HUES64 (cell line): ENCODE results near the gene NGFR. TPM values are rescaled to one million over a fixed set of nuclear protein-coding genes. Genes with fewer than 3 reads are reported as not detected.

ENCODE experiments used
- H3K27ac ChIP-seq: 2 replicates; pipeline ENCODE4 v1.7.0; 2013; ENCODE audit warnings: low read depth, low read length, inconsistent platforms
- H3K27me3 ChIP-seq: 2 replicates; pipeline ENCODE4 v1.6.1; 2013; ENCODE audit warnings: mild to moderate bottlenecking, low read length; ENCODE audit not compliant: insufficient read depth
- H3K36me3 ChIP-seq: 2 replicates; pipeline ENCODE4 v1.6.1; 2013; ENCODE audit warnings: mild to moderate bottlenecking, low read length; ENCODE audit not compliant: insufficient read depth
- H3K4me1 ChIP-seq: 2 replicates; pipeline ENCODE4 v1.6.1; 2013; ENCODE audit warnings: mild to moderate bottlenecking, low read length, moderate library complexity; ENCODE audit not compliant: insufficient read depth
- H3K4me3 ChIP-seq: 2 replicates; pipeline ENCODE4 v1.5.1; 2013; ENCODE audit warnings: mild to moderate bottlenecking, low read length, moderate library complexity
- H3K9ac ChIP-seq: 2 replicates; pipeline ENCODE4 v1.6.1; 2013; ENCODE audit warnings: mild to moderate bottlenecking, low read depth, low read length
- H3K9me3 ChIP-seq: 2 replicates; pipeline ENCODE4 v1.6.1; 2013; ENCODE audit warnings: low read depth, low read length; ENCODE audit not compliant: insufficient read depth
- WGBS: fragments of 150-250, 120-280 bp; methylation state at CpG from one replicate; pipeline ENCODE4 v1.1.7; 2013; ENCODE audit warnings: missing lambda C conversion rate; 5-methylcytosine and 5-hydroxymethylcytosine counted together
- polyA plus RNA-seq, 2 experiments: library from polyadenylated mRNA; stranded (reverse); fragments of 50-300 nt; gene quantifications; one replicate each; pipeline ENCODE4 v1.2.3, GENCODE V29; 2013

The NGFR gene, protein sequence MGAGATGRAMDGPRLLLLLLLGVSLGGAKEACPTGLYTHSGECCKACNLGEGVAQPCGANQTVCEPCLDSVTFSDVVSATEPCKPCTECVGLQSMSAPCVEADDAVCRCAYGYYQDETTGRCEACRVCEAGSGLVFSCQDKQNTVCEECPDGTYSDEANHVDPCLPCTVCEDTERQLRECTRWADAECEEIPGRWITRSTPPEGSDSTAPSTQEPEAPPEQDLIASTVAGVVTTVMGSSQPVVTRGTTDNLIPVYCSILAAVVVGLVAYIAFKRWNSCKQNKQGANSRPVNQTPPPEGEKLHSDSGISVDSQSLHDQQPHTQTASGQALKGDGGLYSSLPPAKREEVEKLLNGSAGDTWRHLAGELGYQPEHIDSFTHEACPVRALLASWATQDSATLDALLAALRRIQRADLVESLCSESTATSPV
- 9.9 TPM for polyA plus RNA-seq (2013, experiment 1 of 2)
- 16.5 TPM for polyA plus RNA-seq (2013, experiment 2 of 2)

DNA sequence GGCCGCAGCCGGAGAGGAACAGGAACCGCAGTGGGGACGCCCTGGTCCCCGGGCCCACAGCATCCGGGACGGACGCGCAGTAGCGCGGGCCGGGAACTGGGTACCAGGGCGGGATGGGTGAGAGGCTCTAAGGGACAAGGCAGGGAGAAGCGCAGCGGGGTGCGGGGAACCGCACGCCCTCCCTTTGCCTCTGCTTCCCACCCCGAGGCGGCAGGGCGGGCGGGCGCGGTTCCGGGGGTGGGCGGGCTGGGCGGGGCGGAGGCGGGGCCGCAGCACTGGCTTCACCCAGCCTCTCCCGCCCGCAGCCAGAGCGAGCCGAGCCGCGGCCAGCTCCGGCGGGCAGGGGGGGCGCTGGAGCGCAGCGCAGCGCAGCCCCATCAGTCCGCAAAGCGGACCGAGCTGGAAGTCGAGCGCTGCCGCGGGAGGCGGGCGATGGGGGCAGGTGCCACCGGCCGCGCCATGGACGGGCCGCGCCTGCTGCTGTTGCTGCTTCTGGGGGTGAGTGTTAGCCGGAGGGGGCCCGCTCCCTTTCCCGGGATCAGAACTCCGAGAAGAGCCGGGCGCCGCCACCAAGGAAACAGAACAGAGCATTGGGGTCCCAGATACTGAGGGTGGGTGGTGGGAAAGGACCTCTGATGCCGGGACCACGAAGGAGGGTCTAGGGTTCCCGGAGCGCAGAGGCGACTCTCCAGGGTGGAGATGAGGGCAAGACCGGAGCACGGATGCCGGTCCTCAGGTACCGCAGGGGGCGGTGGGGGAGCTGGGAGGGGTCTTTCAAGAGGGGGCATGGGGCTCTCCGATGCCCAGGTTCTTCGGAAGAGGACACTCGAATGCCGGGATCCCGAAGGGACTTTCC is at the start of gene NGFR:
Gene NGFR (plus strand): TSS at position 308 of the 856 bp plus-strand sequence. CDS start 125 bp downstream, at position 433.
- Histone ChIP-seq H3K9me3 (no peaks in the 10 kb centered on the region), H3K9ac (no peak within 1 kb of the TSS), H3K36me3 (no peaks in the 10 kb centered on the region), H3K27me3 (peaks cover 64% of the 10 kb centered on the region), H3K27ac (no peak within 1 kb of the TSS), H3K4me1 (peaks cover 17% of the 10 kb centered on the region), H3K4me3 (peak within 1 kb of the TSS; percentile 68)
- WGBS = under 1% methylated on average over 79 of the region's 79 CpGs

DNA sequence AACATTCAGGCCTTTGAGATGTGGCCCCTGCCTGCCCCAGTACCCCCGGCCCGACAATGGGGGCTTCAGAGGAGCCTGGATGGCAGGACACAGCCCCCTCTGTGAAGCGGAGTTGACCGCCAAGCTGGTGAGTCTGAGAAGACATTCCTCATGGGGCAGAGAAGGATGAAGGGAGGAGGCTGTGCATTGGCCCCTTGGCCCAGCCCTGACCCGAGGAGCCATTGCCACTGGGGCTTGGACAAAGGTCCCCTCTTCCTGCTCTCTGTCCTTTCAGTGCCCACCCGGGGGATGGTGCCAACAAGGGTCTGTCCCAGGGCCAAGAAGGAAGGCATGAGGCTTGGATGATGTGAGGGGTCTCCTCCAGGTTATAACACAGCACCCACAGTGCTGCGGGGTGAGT is 49.5 kb upstream of the NGFR start:
- no peaks in the 10 kb centered on the region; the same call in 1 of the 2 replicates for H3K27me3 ChIP-seq
- no peak overlapping the region for H3K9ac ChIP-seq
- H3K4me3 ChIP-seq = no peak overlapping the region
- H3K9me3 ChIP-seq = no peaks in the 10 kb centered on the region
- WGBS = 91% methylated on average over 7 of the region's 7 CpGs
- no peak overlapping the region for H3K27ac ChIP-seq
- H3K36me3 ChIP-seq = no peaks in the 10 kb centered on the region
- peaks cover 3% of the 10 kb centered on the region for H3K4me1 ChIP-seq

DNA sequence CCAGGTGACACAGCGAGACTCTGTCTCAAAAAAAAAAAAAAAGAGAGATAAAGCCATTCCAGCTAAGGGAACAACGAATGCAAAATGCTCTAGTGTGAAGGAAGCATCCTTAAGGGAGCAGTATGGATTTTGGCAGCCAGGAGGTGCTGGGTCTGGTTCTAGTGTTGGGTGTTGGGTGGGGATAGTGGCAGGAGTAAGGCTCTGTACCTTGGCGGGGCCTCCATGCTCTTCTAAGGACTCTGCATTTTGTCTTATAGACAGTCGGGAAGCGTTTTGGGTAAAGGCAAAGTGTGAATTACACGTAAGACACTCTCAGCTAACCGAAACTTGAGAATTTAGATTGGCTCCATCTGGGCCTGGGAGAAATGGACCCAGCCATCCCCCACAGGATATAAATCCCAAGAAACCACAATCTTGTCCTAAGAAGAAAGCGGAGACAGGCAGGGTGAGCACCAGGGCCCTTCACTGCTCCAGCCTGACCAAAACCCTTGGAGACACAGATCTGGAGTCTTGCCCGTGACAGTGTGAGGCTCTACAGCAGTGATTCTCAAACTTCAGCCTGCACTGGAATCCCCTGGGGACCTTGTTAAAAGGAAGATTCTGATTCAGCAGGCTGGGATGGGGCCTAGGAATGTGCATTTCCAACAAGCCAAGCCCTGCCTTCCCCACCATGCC is 47.3 kb upstream of the NGFR start:
- Histone ChIP-seq H3K27ac (no peak overlapping the region), H3K9me3 (no peaks in the 10 kb centered on the region), H3K36me3 (no peaks in the 10 kb centered on the region), H3K4me3 (no peak overlapping the region), H3K4me1 (no peaks in the 10 kb centered on the region; the same call in 1 of the 2 replicates), H3K27me3 (no peaks in the 10 kb centered on the region), H3K9ac (no peak overlapping the region)
- WGBS = 91% methylated on average over 9 of the region's 9 CpGs

DNA sequence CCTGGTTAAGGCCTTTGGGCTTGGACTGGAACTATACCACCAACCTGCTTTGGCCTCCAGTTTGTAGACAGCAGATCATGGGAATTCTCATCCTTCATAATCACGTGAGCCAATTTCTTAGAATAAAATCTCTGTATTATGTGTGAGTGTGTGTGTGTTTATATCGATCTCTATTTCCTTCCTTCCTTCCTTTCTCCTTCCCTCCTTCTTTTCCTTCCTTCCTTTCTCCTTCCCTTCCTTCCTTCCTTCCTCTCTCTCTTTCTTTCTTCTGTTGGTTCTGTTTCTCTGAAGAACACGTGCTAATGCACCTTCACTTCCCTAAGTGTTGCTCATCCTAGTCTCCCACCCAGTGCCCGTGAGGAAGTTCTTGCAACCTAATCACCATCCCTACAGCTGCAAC is 44.9 kb upstream of the NGFR start:
- Histone ChIP-seq H3K4me3 (no peak overlapping the region), H3K9me3 (no peaks in the 10 kb centered on the region), H3K4me1 (peaks cover 14% of the 10 kb centered on the region), H3K36me3 (no peaks in the 10 kb centered on the region), H3K9ac (no peak overlapping the region), H3K27ac (no peak overlapping the region), H3K27me3 (no peaks in the 10 kb centered on the region)
- 96% methylated on average over 2 of the region's 4 CpGs for whole genome bisulfite sequencing

DNA sequence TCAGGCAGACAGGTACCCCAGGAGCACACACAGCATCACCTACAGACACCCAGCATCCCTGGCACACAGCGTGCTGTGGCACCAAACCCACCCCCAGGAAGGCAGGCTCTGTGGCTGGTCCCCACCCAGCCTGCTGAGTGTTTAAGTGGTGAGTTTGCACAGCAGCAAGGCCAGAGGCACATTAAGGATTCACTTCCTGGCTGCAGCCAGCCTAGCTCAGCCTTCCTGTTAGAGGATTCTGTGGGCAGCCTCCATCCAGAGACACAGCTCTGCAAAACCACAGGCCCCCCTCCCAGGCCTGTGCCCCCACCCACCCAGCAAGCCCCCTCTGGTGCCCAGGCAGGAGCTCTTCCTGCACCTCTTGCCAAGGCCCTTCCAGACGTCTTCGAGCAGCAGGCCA is 44.4 kb upstream of the NGFR start:
- no peaks in the 10 kb centered on the region for H3K36me3 ChIP-seq
- no peak overlapping the region for H3K27ac ChIP-seq
- WGBS = 75% methylated on average over 3 of the region's 3 CpGs
- peaks cover 18% of the 10 kb centered on the region for H3K4me1 ChIP-seq
- no peak overlapping the region for H3K4me3 ChIP-seq
- no peaks in the 10 kb centered on the region for H3K27me3 ChIP-seq
- no peak overlapping the region for H3K9ac ChIP-seq
- H3K9me3 ChIP-seq = no peaks in the 10 kb centered on the region

DNA sequence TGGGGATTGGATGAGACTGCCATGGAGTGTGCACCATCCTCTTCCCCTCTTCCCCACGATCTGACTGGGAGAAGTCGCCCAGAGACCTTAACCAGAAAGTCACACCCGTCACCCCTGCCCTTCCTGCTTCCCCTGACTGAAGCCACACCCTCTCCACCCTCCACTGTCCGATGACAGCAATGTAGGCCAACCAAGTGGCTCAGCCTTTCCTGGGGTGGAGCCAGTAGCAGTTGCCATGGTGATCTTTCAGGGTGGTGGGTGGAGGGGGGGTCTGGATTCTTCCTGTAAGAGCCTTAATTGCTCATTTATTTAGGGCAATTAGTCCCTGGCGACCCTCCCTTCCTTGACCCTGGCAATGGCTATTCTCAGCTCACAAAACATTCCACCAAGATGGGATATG is 42.9 kb upstream of the NGFR start:
- Histone ChIP-seq H3K27ac (no peak overlapping the region), H3K4me1 (peaks cover 21% of the 10 kb centered on the region), H3K4me3 (no peak overlapping the region), H3K27me3 (no peaks in the 10 kb centered on the region), H3K9me3 (no peaks in the 10 kb centered on the region), H3K36me3 (no peaks in the 10 kb centered on the region), H3K9ac (no peak overlapping the region)
- 78% methylated on average over 4 of the region's 5 CpGs for WGBS

DNA sequence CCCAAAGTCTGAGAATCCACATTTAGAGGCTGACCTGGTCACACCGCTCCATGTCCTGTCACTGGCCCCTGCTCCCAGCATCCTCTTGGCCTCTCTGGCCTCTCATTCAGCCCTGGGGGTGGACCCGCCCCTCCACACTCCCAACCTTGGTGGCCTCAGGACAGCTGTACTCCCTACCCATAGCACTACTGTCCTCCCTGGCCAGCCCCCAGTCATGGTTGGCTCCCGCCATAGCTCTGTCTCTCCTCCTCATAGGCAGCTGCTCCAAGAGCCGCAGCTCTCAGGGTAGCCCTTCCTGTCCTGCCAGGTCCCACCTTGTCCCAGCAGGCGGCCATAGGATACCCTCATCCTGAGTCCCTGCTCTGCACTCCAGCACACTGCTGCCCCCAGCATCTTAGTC is 42.4 kb upstream of the NGFR start:
- Histone ChIP-seq H3K36me3 (no peaks in the 10 kb centered on the region), H3K4me1 (peaks cover 21% of the 10 kb centered on the region), H3K9ac (no peak overlapping the region), H3K27ac (no peak overlapping the region), H3K9me3 (no peaks in the 10 kb centered on the region), H3K4me3 (no peak overlapping the region), H3K27me3 (no peaks in the 10 kb centered on the region)
- WGBS = 92% methylated on average over 5 of the region's 5 CpGs

DNA sequence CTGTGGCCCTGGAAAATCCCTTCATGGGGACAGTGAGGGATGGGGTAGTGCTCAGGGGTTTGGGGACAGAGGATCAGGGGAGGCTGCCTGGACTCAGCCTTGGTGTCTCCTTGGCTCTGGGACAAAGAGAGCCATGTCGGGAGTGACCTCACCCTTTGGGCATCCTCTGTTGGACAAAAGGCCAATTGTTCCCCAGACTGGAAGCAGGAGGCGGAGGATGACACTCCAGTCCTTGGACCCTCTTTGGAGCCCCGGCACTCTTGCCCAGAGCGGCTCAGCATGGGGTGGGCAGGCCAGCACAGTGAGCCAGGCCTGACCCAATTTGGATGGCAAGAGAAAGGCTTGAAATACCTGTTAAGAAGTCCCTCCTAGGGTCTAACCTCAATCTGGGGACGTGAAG is 41.0 kb upstream of the NGFR start:
- Histone ChIP-seq H3K4me3 (no peak overlapping the region), H3K27me3 (no peaks in the 10 kb centered on the region), H3K9me3 (no peaks in the 10 kb centered on the region), H3K36me3 (no peaks in the 10 kb centered on the region), H3K27ac (no peak overlapping the region), H3K9ac (no peak overlapping the region), H3K4me1 (peaks cover 21% of the 10 kb centered on the region)
- WGBS = 78% methylated on average over 5 of the region's 5 CpGs

DNA sequence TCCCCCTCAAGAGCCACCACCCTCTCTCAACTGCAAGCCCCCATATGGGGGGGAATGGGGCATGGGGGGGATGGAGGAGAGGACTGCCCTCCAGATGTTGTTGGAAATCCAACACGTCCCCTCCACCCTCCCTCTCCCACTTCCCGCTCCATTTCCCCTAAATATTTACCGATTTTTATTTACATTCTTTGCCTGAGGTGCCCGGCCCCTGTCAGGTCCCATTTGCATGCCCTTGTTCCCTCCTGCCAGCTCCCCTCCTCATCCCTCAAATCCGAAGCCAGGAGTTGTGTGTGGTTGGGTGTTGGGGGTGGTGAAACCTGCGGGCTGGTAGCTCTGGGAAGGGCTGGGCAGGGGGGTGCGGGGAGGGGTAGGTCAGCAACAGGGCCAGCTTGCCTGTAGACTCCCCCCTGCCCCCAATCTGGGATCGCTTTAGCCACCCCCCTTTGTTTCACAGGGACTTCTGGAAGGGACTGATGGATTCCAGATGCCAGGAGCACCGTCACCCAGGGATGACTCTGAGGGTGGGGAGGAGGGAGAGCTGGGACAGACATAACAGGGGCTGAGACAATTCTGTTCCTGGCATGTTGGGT is 39.7 kb upstream of the NGFR start:
- H3K9ac ChIP-seq = no peak overlapping the region
- H3K4me1 ChIP-seq = peaks cover 24% of the 10 kb centered on the region
- no peak overlapping the region for H3K27ac ChIP-seq
- no peaks in the 10 kb centered on the region for H3K9me3 ChIP-seq
- H3K27me3 ChIP-seq = no peaks in the 10 kb centered on the region
- no peaks in the 10 kb centered on the region for H3K36me3 ChIP-seq
- H3K4me3 ChIP-seq = no peak overlapping the region
- 54% methylated on average over 6 of the region's 9 CpGs for WGBS

DNA sequence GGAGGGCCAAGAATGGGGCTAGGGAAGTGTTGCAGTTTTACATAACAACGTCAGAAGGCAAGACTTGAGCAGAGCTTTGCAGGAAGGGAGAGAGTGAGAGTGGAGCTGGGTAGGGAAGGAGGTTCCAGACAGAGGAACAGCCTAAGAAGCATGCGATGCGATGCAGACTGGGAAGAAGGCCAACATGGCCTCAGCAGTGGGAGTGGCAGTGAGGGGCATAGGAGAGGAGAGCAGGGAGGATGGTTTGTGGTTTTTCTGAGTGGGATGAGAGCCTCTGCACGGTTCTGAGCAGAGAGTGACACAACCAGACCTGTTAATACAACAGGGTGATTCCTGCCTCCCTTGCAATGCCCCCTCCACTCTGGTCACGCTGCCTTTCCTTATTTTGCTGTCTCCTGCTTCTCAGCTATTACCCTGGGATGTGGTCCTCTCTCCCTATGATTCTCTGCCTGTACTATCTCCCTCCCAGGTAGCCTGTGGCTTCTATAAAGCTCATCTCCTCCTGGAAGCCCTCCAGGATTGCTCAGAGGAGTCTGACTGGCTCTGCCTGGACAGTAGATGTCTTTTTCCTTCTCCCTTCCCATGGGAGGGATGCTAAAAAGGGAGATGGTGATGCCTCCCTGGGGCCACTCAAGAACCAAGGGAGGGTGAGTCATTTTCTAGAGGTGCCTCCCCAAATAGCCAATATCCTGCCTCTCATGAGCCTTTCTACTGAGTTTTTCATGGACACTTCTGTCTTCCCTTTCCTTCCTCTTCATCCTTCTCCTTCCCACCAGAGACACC is 38.7 kb upstream of the NGFR start:
- Histone ChIP-seq H3K27me3 (no peaks in the 10 kb centered on the region), H3K36me3 (no peaks in the 10 kb centered on the region), H3K4me1 (peaks cover 24% of the 10 kb centered on the region), H3K4me3 (no peak overlapping the region), H3K9ac (no peak overlapping the region), H3K27ac (no peak overlapping the region), H3K9me3 (no peaks in the 10 kb centered on the region)
- WGBS = 68% methylated on average over 5 of the region's 5 CpGs
